Measurements from ENCODE around the gene RPSA.
"Not testable (repeated sequence)": the region's sequence is repeated elsewhere in the genome, so short reads cannot be mapped to it uniquely, and the experiment has no call there.

Gene RPSA

DNA sequence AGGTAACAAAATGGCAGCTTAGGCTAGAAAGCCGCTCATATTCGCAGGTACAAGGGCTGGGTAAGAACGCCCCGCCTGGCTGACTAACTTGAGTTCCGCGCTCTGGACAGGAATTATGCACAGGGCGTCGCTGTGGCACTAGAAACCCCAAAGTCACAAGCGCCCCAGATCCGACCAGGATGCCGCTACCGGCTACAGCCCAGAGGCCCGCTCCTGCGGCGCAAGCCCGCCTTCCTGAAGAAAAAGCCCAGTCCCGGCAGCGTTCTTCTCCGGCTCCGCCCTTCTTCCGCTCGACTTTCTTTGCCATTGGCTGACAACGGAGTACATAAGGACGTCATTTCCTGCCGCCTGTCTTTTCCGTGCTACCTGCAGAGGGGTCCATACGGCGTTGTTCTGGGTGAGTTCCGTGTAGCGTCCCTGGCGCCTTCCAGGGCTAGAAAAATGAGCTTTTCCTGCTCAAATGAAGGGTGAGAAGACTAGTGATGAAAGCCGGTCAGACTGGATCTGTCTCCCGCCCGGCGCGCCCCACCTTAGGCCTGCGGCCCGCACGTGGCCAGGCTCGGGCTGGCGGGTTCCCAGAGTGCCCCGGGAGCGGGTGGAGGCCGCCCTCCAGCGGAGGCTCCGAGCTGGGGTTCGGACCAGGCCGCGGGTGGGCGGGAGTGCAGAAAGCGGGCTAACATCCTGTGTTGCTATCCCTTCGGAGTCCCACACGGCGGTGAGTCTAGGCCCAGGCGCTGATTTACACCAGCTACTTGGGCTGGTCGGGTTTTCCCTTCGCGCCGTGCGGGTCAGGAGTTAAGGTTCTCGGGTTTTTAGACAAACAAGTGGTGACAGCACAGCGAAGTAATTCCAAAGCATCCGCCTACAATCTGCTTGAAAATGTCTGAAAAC, at the start of gene RPSA:
RPSA (plus strand) TSS at position 353 of the 891 bp plus-strand sequence. CDS start 934 bp downstream, outside the sequence.
- DNase-seq (ENCODE audit: low read depth): peak; percentile 83

DNA sequence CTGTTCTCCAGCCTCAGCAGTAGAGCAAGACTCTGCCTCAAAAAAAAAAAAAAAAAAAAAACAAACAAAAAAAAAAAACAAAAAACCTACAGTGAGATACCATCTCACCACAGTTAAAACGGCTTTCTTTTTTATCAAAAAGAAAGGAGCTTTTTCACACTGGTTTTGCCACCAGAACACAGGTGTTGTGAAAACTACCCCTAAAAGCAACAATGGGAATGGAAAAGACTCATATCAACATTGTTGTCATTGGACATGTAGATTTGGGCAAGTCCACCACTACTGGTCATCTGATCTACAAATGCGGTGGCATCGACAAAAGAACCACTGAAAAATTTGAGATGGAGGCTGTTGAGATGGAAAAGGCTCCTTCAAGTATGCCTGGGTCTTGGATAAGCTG, 48.2 kb upstream of the RPSA start:
- DNase-seq (ENCODE audit: low read depth): no peak

DNA sequence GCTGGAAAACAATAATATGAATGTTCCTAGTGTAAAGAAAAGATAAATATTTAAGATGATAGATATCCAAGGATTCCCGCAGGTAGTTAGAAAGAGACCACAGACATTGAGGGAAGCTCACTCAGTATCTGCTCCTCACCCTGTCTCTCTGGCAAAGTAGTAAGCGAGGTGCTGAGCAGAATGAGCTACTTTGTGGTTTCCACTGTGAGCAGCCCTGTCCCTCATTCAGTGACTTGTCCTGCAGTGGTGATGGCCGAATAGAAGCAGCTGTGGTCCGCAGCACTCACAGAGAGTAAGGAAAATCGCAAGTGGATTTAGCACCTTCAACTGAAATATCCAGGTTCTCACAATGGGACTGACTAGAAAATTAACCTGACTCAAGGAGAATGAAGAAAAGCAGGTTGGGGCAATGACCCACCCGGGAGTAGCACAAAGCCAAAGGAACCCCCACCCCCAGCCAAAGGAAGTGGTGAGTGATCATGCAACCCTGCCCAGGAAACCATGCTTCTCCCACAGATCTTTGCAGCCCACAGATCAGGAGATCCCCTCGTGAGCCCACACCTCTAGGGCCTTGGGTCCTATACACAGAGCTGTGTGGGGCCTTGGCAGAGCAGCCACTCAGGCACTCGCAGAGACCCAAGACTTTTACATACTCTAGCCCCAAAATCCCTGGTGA, 45.1 kb upstream of the RPSA start:
- peak; percentile 6 for DNase-seq (ENCODE audit: low read depth)

DNA sequence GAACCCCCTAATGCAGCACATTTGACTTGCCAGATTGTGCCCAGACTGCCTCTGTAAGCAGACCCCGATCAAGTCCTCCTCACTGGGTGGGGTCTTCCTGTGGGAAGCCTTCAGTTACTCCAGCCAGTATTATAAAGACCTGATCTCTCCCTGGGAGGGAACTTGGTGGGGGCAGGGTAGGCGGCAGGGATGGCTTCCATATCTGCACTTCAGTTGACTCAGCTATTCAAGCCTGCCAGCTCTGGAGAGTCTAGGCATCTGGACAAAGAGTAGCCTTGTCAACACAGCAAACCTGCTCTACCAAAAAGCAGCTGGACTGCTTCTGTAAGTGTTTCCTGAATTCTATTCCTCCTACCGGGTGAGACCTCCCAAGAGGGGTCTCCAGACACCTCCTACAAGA, 44.3 kb upstream of the RPSA start:
- no peak for DNase-seq (ENCODE audit: low read depth)

DNA sequence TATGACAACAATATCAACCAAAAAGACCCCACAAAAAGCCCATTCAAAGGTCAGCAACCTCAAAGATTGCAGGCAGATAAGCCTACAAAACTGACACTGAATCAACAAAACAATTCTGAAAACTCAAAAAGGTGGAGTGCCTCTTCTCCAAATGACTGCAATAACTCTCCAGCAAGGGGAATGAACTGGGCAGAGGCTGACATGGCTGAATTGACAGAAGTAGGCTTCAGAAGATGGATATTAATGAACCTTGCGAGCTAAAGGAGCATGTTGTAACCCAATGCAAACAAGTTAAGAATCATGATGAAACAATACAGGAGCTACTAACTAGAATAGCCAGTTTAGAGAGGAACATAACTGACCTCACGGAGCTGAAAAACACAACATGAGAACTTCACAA, 43.7 kb upstream of the RPSA start:
- no peak for DNase-seq (ENCODE audit: low read depth)

DNA sequence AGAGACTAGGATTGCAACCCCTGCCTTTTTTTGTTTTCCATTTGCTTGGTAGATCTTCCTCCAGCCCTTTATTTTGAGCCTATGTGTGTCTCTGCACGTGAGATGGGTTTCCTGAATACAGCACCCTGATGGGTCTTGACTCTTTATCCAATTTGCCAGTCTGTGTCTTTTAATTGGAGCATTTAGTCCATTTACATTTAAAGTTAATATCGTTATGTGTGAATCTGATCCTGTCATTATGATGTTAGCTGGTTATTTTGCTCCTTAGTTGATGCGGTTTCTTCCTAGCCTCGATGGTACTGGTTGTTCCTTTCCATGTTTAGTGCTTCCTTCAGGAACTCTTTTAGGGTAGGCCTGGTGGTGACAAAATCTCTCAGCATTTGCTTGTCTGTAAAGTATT, 36.1 kb upstream of the RPSA start:
- DNase-seq (ENCODE audit: low read depth): not testable (repeated sequence)

DNA sequence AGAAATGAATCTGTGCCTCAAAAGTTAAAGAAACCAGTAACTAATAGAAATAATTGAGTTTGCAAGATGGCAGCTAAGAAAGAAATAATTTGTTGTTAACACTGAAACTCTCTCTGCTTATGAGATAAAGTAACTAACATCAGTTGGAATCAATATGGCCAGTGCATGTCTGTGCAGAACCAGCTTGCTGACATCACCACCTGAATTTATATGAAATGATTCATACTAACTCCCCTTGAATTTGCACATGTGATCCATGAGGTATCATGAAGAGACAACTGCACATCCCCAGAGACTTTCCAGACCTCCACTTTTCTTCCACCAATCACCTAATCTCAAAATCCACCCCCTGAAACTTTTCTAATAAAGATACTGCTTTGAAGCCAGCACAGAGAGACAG, 33.7 kb upstream of the RPSA start:
- no peak for DNase-seq (ENCODE audit: low read depth)

DNA sequence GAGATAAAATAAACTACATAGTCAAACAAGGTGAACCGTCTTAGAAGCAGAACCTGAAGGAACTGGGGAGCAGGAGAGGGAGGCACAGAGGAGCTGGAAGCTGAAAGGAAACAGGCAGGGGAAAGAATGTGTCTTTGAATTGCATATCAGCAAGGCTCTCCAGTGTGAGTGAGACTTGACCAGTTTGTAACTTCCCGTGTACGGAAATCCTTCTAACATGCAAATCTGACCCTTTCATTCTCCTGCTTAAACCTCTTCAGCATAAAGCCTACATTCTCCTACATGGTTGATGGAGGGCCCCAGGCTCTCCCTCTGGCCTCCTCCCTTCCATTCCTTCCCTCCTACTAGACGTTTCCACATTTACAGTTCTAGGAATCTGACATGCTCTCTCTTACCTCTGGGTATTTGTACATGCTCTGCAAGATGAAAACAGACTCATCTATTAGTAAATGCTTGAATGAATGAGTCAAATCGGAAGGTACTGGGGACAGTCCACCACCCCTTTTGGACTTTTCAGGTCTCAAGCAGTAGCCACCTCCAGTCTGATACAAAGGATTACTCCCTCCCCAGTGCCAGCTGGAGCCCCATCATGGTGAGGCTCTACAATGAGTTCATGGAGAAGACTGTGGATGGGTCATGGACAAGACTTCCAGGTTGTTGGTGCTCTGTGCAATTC, 29.4 kb upstream of the RPSA start:
- DNase-seq (ENCODE audit: low read depth): no peak

DNA sequence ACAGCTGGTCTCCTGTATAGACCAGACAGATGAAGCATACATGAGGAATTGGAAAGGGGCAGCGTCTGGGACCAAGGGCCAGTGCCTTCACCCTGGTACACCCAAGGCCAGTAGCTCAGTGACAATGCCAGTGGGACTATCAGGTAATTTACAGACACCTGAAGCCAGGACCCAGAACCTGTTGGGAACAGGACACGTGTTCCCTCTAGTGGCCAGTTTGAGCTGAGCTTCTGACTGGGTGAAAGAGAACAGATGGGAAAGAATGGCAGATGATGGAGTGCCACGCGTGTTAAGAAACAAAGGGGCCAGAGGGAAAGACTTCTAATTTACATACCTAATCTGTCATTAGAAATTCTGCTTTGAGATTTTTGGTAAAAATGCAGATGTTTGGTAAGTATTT, 28.4 kb upstream of the RPSA start:
- peak; percentile 40 for DNase-seq (ENCODE audit: low read depth)

DNA sequence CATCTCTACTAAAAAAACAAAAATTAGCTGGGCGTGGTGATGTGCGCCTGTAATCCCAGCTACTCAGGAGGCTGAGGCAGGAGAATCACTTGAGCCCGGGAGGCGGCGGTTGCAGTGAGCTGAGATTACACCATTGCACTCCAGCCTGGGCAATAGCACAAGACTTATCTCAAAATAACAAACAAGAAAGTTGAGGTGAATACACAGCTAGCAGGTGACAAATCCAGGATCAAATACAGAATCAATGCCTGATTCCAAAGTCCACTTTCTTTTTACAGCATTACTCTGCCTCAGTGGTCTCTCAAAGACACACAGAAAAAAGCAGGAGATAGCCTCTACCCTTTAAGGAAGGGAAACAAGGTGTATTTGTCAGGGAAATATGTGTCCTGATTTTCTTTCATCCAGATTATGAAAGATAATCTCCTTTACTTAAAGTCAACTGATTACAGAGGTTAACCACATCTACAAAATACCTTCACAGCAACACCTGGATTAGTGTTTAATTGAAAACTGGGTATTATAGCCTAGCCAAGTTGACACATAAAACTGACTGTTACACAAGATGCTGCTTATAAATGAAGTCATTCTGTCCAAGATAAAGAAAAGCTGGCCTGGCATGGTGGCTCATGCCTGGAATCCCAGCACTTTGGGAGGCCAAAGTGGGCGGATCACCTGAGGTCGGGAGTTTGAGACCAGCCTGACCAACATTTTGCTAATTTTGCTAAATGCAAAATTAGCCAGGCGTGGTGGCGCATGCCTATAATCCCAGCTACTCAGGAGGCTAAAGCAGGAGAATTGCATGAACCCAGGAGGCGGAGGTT, 27.4 kb upstream of the RPSA start:
- DNase-seq (ENCODE audit: low read depth): no peak

DNA sequence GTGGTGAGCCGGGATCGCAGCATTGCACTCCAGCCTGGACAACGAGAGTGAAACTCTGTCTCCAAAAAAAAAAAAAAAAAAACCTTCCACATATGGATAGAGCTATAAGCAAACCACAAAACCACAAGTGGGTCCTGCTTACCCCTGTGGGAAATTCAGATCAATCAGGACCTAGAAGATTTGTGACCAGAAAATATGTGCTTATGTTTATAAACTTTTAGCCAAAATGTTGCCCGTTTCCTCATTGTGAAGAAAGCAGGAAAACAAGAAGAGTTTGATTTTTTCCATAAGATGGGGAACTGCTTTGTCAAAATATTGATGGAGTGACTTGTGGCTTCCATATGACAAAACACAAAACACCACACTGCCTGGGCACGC, 26.8 kb upstream of the RPSA start:
- no peak for DNase-seq (ENCODE audit: low read depth)

DNA sequence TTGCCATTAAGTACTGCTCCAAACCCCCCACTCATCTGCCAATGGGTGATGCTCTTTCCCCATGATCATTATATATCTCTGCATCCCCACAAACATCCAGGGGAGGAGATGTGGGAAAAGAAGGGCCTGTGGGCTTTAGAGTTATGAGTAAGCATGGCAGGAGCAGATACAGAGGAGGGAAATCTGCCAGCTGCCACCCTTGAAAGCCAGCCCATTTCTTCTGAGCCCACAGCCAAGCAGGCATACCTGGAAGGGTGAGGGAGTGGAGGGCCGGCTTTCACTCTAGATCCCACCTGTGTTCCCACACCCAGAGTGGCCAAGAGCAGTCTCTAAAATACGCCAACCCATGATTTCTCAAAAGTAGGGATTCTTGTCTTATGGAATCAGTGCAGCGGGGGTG, 25.1 kb upstream of the RPSA start:
- DNase-seq (ENCODE audit: low read depth): no peak

DNA sequence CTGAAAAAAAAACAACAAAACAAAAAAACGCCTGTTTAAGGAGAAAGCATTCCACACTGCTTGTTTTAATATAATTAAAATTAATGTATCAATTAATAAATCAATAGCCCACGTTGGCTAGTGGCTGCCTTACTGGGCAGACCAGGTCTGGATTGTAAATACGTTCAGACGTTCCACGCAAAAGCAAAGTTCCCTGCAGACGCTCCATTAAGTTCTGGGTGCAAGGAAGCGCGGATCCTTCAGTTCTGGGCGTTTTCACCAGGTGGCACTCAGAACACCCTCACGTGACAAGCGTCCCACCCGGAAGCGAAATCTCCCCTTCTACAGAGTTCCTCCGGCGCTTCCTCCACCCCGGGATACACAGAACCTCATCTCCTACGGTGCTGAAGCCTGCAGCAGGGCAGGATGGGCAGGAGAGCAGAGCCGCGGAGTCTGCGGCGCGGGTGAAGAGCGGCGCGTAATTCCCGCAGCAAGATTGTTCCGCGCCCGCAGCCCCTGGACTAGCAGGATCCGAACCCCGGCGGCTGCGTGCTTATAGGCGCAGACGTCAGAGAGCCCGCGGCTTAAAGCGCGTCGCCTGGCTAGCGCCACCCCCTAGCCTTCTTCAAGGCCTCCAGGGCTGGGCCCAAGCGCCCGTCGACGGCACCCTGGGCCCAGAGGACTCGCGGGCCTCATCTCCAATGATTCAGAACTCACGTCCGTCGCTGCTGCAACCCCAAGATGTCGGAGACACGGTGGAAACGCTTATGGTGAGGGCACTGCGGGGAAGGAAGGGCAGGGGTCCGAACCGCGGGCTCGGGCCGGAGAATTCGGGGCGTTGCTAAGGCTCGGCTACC, 23.3 kb upstream of the RPSA start, which contains the start of gene SLC25A38:
SLC25A38 (plus strand) TSS at position 326 of the 836 bp plus-strand sequence; CDS start at position 681, 355 bp downstream.
- peak; percentile 71 for DNase-seq (ENCODE audit: low read depth)

DNA sequence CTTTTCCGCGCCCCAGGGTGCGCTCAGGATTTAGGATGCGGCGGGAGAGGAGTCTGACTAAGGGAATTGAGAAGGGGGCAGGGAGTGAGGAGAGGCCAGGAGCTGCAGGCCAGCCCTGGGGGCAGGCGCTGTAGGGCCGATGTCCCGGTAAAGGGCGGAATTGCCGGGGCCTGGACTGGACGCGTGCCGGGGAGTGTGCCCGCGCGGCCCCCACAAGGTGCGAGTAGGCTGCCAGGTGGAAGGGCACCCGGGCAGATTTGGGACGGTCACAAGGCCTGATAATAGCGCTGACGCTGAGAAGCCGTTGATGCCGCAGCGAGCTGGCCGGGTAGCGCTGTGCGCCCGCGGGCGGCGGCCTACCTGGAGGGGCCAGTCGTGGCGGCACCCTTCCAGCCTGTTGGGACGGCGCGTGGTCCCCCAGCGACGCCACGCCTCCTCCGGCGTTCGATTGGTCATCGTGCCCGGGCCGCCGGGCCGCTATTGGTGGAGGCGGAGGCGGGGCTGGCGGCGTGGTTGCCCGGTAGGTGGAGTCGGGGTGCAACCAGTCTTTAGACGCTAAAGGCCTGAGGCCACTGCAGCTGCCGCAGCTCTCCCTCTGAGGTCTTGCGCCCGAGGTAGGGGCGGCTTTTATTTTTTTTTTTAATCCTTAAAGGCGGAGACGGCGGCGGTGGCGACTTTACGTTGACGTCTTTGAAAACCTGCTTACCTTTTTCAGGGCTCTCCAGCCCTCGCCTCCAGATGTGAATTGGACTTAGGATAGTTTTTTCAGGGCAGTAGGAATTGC, 22.4 kb upstream of the RPSA start:
- peak; percentile 94 for DNase-seq (ENCODE audit: low read depth)

DNA sequence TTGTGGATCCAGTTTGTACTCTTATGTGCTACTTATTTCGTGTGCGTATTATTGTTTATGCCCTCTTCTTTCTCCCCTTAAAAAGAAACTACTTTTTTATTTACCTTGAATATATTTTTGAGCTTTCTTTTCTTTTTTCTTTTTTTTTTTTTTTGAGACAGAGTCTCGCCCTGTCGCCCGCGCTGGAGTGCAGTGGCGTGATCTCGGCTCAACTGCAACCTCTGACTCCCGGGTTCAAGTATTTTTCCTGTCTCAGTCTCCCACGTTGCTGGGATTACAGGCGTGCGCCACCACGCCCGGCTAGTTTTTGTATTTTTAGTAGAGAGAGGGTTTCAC, 21.9 kb upstream of the RPSA start:
- no peak for DNase-seq (ENCODE audit: low read depth)

DNA sequence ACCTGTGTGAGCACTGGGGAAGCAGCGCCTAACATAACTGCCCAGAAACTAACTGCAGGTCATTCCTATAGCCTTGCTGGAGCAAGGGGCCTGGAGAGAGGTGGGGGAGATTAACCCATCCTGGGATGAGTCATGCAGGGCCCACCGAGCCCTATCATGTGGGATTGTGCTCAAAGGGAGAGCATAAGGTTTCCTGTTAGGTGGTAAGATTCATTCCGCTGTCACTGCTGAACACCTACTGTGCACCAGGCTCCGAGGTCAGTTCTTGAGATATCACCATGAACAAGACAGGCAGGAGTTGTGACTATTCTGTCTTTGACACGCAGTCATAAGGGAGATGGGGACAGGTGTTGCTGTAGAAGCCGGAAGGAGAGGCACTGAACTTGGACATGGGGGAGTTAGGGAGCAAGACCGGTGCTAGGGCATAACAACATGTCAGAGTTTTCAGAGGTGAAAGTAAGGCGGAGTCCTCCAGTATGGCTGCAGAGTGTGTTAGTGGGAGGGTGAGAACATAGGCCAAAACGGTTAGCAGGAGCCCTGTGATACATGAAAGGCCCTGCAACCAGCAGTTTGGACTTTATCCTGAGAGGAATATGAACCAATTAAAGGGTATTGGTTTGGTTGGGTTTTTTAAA, 20.9 kb upstream of the RPSA start:
- DNase-seq (ENCODE audit: low read depth): no peak

DNA sequence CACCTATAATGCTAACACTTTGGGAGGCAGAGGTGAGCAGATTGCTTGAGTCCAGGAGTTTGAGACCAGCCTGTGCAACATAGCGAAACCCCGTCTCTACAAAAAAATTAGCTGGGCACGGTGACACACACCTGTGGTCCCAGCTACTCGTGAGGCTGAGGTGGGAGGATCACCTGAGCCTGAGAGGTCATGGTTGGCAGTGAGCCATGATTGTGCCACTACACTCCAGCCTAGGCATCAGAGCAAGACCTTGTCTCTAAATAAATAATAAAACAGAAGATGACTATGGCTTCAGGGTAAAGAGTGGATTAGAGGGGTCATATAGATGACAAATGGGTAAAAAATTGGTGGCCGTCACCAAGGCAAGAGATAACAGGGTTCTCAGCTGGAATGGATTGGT, 20.2 kb upstream of the RPSA start:
- no peak for DNase-seq (ENCODE audit: low read depth)

DNA sequence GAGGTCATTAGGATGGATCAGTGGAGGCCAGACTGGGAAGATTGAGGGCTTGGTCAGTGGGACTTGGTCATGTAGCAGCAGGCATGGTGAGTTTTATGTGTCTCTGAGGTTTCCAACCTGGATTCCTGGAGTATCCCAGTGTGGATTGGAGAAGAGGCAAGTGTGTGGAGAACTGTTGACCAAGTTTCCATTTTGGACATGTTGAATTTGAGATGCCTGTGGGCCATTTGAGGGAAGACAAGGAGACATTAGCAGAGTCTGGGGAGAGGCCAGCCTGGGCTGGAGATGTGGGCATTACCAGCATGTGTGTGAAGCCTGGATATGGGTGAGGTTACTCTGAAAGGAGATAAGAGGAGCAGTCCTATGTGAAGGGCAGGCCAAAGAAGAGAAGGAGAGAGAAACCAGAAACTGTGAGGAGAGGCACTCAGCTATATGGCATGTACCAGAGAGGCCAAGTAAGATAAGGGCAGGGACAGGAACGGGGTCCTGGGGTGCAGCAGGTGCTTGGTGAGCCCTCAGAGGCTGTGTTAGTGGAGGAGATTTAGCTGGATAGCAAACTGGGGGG, 19.0 kb upstream of the RPSA start:
- no peak for DNase-seq (ENCODE audit: low read depth)

DNA sequence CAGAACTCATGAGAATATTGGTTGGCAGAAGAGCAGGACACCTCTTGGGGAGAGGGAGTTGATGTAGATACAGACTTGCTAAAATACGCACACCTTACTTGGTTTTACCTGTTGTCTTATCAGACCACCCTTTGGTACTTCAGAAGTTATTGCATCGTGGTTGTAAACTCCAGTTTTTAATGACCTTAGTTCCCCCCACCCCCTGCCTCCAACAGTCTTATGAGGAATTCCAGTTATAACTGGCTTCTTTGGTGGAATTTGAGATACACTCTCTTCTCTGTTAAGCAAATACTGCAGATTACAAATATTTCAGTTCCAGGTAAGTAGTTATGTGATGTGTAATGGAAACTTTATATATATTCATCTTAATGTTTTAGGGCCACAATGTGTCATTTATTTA, 18.4 kb upstream of the RPSA start:
- DNase-seq (ENCODE audit: low read depth): no peak

All from activated T-cell treated with anti-CD3 and anti-CD28 coated beads for 1 hour (primary cell).